WI38 (cell line): ENCODE results near the gene OOSP3.
"Not testable (repeated sequence)": the region's sequence is repeated elsewhere in the genome, so short reads cannot be mapped to it uniquely, and the experiment has no call there.

Source experiments
- H3K4me3 ChIP-seq: 2 replicates; pipeline ENCODE4 v1.5.1; 2011; ENCODE audit warnings: low read depth, mild to moderate bottlenecking, control low read depth, low read length
- CTCF ChIP-seq: IDR thresholded peaks from 2 replicates; pipeline ENCODE4 v1.5.1; 2012; ENCODE audit warnings: low read depth, mild to moderate bottlenecking, control low read depth, low read length

The OOSP3 gene

GRCh38 chr11:59898650-59899049 is 20.1 kb downstream of the OOSP3 start:
- no peak for TF ChIP-seq CTCF
- H3K4me3 ChIP-seq = no peak overlapping the region

GRCh38 chr11:59899532-59899931 is 20.9 kb downstream of the OOSP3 start:
- H3K4me3 ChIP-seq = no peak overlapping the region
- no peak for TF ChIP-seq CTCF

- TF ChIP-seq CTCF = no peak
Observed at GRCh38 chr11:59900366-59901126, 22.0 kb downstream of the OOSP3 start.

GRCh38 chr11:59901306-59901705 is 22.7 kb downstream of the OOSP3 start:
- TF ChIP-seq CTCF = no peak
- H3K4me3 ChIP-seq = no peak overlapping the region

More at GRCh38 chr11:59900366-59901126, 22.0 kb downstream of the OOSP3 start:
- no peak overlapping the region for H3K4me3 ChIP-seq

- not testable (repeated sequence) for H3K4me3 ChIP-seq
Observed at GRCh38 chr11:59903569-59903968, 25.0 kb downstream of the OOSP3 start.

GRCh38 chr11:59918480-59918879 is 39.9 kb downstream of the OOSP3 start:
- H3K4me3 ChIP-seq = no peak overlapping the region
- TF ChIP-seq CTCF = no peak

GRCh38 chr11:59918987-59919589 is 40.5 kb downstream of the OOSP3 start:
- H3K4me3 ChIP-seq = no peak overlapping the region
- TF ChIP-seq CTCF = no peak

- H3K4me3 ChIP-seq = no peak overlapping the region
- no peak for TF ChIP-seq CTCF
Observed at GRCh38 chr11:59923813-59924212, 45.2 kb downstream of the OOSP3 start.
